GM21737 (cell line): ENCODE data around the gene SMIM43.

Experiments
- ATAC-seq: cut with Tn5 transposase; IDR thresholded peaks from one replicate; pipeline ENCODE4 v1.9.1; 2021; ENCODE audit warnings: mild to moderate bottlenecking, moderate library complexity; ENCODE audit not compliant: unreplicated experiment

SMIM43 gene

GRCh38 chr4:121764702-121765367 lies at the start of gene SMIM43:
Gene SMIM43, minus strand, starts transcription at chr4:121765164. Its CDS starts 59 bp downstream, at chr4:121765105.
- no peak for ATAC-seq

DNA sequence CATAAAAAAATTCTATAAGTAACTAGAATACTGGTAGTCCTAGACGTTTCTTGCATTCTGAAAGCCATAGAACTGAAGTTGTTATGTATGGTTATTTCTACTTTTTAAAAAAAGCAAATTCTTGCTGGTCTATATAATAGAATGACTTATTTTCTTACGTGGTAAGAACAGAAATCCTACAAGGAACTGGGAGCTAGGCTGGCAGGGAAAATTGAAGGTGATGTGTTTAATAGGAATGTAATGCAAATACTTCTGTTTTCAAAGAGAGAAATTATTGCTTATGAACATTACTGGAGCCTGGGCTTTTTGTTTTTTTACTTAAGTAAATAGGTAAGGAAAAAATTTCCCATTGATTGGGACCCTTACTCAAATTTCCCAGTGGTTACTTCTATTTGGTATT lies 49.8 kb upstream of the SMIM43 start:
- no peak for ATAC-seq

DNA sequence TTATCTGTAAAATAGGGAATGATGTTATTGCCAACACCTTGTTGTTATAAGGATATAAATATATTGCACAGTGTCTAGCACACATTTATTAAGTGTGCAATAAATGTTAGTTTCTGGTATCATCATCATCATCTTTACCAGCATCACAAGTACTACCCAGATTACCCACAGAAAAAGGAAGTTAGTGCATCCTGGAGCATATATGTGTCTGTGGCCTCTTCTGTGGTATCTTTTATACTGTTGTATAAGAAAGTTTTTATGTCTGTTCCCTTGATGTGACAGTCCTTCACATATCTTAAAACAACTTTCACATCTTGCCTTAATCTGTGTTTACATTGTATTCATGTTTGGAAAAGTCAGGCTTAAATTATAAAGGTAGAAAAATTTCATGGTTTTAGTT lies 46.2 kb upstream of the SMIM43 start:
- no peak for ATAC-seq

- no peak for ATAC-seq
These were observed 41.4 kb upstream of the SMIM43 start for GRCh38 chr4:121806411-121806810.

- no peak for ATAC-seq
These were observed 36.7 kb upstream of the SMIM43 start for GRCh38 chr4:121801715-121802075.

DNA sequence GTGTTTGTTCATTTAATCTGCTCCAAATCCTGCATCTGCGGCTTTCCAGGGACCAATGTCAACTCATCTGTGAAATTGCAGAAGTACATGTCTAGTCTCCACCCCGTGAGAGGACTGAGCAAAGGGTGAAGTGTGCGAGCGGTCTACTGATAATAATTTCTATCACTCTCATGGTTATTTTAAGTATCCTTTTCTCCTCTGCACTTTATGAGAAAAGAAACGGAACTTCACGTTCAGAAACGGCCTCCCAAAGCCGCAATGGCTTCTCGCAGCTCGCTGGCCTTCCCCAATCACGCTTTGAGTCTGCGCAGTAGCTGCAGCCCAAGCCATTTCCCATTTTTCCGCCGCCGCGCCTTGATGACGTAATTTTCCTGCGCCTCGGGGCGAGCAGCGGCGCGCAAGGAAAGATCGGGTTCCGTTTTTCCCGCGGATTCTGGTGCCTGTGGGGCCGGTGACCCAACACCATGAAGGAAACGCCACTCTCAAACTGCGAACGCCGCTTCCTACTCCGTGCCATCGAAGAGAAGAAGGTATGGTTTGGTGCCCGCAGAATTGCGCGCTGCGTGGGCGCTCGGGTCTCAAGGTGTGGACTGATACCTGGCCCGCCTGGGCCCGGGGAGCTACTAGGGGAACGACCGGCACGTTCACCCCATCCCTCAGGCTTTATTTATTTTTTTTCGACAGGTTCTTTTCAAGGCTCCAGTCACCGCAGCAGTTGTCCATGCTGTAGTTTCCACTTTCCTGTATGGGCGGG lies 36.2 kb upstream of the SMIM43 start, which contains the start of gene EXOSC9:
EXOSC9 (plus strand) TSS at position 363 of the 754 bp plus-strand sequence; CDS start at position 465, 102 bp downstream.
- ATAC-seq: peak; percentile 71

DNA sequence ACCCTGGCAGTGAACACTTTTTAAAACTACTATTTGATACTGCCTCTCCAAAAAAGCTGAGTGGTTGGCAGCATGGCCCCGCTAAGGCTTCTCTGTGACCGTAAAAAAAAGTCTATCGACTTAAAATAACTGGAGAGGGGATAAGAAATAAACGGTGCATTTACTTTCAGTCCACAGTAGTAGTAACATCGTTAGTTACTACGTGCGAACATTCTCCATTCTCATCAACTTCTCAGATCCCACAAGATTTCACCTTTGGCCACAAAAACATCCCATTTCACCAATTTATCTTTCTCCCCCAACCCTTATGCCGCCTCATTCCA lies 35.6 kb upstream of the SMIM43 start:
- ATAC-seq: peak; percentile 23

DNA sequence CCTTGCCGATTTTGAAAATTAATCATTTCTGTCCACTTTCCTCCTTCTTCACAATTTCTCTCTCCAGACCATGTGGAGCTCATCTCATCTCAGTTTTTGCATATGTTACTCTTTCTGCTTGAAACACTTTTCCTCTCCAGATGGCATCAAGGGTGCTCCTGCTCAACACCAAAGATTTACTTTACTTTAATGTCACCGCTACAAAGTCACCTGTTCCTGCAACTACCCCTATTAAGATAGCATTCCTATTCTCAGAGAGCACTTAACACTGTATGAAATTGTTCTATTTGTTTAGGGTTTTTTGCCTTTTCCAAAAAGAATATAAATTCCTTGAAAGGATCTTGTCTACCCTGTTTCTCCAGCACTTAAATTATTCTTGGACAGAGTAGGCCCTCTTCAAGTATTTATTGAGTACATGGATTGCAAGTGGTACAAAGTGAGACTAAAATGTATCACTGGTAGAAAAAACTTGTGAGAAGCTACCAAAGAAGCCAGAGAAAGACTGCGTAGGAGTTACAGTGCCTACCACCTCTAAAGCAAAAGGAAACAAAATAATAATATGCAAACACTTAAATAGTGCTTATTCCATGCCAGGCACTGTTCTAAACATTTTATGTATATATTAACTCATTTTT lies 35.0 kb upstream of the SMIM43 start:
- ATAC-seq: no peak

DNA sequence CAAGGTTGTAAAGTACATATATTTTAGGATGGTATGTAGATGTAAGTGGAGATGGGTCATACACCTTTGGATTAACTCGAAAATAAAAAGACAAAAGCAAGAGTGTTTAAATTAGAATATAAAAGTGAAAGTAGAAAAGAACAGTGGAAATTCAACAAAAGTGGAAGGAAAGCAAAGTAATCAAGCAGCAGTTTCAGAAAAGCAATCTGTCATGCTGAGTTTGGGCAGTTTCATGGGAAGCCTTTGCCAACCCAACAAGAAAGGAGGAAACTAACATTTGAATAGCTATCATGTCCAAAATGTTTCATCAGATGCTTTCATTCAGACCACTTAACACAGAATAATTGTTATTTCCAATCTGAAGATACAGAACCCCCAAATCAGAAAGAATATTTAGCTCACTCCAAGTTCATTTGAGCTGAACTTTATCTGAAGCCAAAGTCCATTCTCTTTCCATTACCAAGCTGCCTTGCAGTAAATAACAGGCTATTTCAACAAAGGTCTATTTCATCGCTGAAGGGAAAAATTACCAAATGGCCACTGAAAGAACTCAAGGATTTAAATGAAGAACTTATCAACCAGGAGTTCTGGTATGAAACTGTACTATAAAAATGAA lies 34.4 kb upstream of the SMIM43 start:
- ATAC-seq: no peak

DNA sequence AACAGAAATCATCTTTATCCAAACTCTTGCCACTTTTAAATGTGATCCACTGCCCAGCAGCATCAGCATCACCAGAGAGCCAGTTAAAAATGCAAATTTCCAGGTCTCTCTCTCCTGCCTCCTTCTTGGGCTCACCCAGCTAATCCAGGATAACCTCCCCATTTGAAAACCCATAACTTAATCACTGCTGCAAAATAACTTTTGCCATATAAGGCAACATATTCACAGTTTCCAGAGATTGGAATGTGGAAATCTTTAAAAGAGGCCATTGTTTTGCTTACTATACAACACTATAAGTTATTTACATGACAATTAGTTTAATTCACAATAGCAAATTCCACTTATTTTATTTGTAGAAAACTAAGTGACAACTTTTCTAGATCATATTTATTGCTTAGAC lies 31.3 kb upstream of the SMIM43 start:
- ATAC-seq: no peak

- no peak for ATAC-seq
These were observed 29.7 kb upstream of the SMIM43 start for GRCh38 chr4:121794505-121795188.

DNA sequence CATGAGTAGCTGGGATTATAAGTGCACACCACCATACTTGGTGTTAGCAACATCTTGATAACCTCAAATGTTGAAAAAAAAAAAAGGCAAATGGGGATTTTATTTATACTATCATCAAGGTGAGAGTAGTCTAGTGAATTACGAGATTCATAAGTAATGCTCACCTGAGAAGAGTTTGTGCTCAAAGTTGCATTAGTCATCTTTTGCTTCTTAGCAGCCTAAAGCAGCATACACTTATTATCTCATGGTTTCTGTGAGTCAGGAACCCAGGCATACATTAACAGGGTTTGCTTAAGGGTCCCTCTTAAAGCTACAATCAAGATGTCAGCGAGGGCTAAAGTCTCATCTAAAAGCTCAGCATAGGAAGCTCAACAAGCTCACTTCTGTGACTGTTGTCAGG lies 28.0 kb upstream of the SMIM43 start:
- no peak for ATAC-seq

- no peak for ATAC-seq
These were observed 26.5 kb upstream of the SMIM43 start for GRCh38 chr4:121791481-121791880.

GRCh38 chr4:121790976-121791375 lies 26.0 kb upstream of the SMIM43 start:
- ATAC-seq: no peak

GRCh38 chr4:121789960-121790829 lies 25.2 kb upstream of the SMIM43 start:
- no peak for ATAC-seq

- no peak for ATAC-seq
These were observed 24.5 kb upstream of the SMIM43 start for GRCh38 chr4:121789455-121789854.

GRCh38 chr4:121788896-121789295 lies 23.9 kb upstream of the SMIM43 start:
- peak; percentile 84 for ATAC-seq

- ATAC-seq: no peak
These were observed 21.3 kb upstream of the SMIM43 start for GRCh38 chr4:121786221-121786620.

DNA sequence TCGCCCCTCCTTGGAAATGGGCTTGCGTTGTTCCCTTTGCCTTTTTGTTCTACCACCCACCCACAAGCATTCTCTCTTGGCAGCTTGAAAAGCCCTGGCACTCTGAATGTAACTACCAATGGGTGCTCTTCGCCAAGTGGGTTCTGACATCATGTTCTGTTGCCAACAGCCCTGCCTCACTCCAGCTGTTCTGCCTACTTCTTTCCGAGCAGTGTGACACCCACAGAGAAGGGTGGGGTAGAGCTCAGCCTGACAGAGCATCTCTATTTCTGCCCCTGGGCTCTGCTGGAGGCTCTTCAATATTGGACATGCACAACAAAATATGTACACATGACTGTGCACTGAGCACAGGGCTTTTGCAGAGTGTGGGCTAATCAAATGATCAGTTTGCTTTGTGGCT lies 20.5 kb upstream of the SMIM43 start:
- no peak for ATAC-seq

DNA sequence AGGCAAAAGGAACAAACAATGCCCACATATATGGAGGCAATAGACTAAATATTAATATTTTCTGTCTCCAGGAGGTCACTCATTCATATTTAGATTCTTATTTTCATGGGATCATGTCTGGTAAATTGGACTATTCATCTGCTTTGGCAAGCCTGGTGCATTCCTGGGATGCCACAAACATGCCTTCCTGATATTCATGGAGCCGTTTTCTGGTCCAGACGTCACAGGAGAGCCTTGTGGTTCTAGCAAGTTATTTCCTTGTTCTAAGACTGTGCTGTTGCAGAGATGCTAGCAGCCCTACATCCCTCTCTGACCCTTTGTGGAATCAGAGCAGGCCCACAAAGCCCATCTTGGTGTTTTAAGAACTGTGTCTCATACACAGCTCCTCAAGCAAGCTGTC lies 20.0 kb upstream of the SMIM43 start:
- no peak for ATAC-seq
